ENCODE measurements around the gene SCGB1A1. TPM values are rescaled to one million over a fixed set of nuclear protein-coding genes. Genes with fewer than 3 reads are reported as not detected.

Gene SCGB1A1
- total RNA-seq, 1 donor from 2014 or later, result 3.1 TPM

DNA sequence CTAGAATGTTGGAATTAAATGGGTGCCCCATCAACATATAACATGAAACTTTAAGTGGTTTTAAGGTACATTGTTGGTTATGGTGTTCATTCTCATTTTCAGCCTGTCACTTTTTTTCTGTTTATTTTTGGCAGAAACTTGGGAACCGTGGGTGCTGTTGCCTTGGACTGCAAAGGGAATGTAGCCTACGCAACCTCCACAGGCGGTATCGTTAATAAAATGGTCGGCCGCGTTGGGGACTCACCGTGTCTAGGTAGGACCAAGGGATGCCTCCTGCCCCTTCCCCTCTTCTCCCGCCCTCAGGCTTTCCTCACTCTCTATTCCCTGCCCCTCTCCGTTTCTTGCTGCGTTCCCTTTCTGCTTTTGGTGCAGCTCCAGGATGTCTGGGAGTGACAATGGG is 29.8 kb upstream of the SCGB1A1 start:
- H3K36me3 Mint-ChIP-seq (ENCODE audit: insufficient read depth), result no peaks in the 10 kb centered on the region
- TF ChIP-seq, protein P1, sequence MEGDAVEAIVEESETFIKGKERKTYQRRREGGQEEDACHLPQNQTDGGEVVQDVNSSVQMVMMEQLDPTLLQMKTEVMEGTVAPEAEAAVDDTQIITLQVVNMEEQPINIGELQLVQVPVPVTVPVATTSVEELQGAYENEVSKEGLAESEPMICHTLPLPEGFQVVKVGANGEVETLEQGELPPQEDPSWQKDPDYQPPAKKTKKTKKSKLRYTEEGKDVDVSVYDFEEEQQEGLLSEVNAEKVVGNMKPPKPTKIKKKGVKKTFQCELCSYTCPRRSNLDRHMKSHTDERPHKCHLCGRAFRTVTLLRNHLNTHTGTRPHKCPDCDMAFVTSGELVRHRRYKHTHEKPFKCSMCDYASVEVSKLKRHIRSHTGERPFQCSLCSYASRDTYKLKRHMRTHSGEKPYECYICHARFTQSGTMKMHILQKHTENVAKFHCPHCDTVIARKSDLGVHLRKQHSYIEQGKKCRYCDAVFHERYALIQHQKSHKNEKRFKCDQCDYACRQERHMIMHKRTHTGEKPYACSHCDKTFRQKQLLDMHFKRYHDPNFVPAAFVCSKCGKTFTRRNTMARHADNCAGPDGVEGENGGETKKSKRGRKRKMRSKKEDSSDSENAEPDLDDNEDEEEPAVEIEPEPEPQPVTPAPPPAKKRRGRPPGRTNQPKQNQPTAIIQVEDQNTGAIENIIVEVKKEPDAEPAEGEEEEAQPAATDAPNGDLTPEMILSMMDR (IDR thresholded peaks at IDR 0.05; ENCODE audit: unreplicated experiment), result no peak
- H3K4me1 Mint-ChIP-seq (ENCODE audit: low read depth), result peaks cover 11% of the 10 kb centered on the region
- H3K27ac Mint-ChIP-seq, result no peak overlapping the region
- DNase-seq (ENCODE audit: low spot score, unreplicated experiment), result no peak
- H3K27me3 Mint-ChIP-seq, result no peaks in the 10 kb centered on the region
- no peak overlapping the region for H3K4me3 Mint-ChIP-seq (ENCODE audit: low read depth)
- H3K9me3 Mint-ChIP-seq (ENCODE audit: low read depth), result no peaks in the 10 kb centered on the region

GRCh38 chr11:62390237-62390636 is 28.6 kb upstream of the SCGB1A1 start:
- H3K36me3 Mint-ChIP-seq (ENCODE audit: insufficient read depth), result no peaks in the 10 kb centered on the region
- no peak overlapping the region for H3K4me3 Mint-ChIP-seq (ENCODE audit: low read depth)
- no peaks in the 10 kb centered on the region for H3K9me3 Mint-ChIP-seq (ENCODE audit: low read depth)
- TF ChIP-seq, protein P1 (IDR thresholded peaks at IDR 0.05; ENCODE audit: unreplicated experiment), result no peak
- DNase-seq (ENCODE audit: low spot score, unreplicated experiment), result no peak
- no peak overlapping the region for H3K27ac Mint-ChIP-seq
- H3K4me1 Mint-ChIP-seq (ENCODE audit: low read depth), result peaks cover 13% of the 10 kb centered on the region
- H3K27me3 Mint-ChIP-seq, result no peaks in the 10 kb centered on the region

- Mint-ChIP-seq H3K27ac (no peak overlapping the region), H3K27me3 (no peaks in the 10 kb centered on the region), H3K4me3 (ENCODE audit: low read depth) (no peak overlapping the region), H3K36me3 (ENCODE audit: insufficient read depth) (no peaks in the 10 kb centered on the region), H3K9me3 (ENCODE audit: low read depth) (no peaks in the 10 kb centered on the region), H3K4me1 (ENCODE audit: low read depth) (peaks cover 13% of the 10 kb centered on the region)
- no peak for DNase-seq (ENCODE audit: low spot score, unreplicated experiment)
- TF ChIP-seq, protein P1 (IDR thresholded peaks at IDR 0.05; ENCODE audit: unreplicated experiment), result no peak
These were observed 28.1 kb upstream of the SCGB1A1 start for GRCh38 chr11:62390722-62391121.

- H3K9me3 Mint-ChIP-seq (ENCODE audit: low read depth), result no peaks in the 10 kb centered on the region
- no peaks in the 10 kb centered on the region for H3K36me3 Mint-ChIP-seq (ENCODE audit: insufficient read depth)
- no peaks in the 10 kb centered on the region for H3K27me3 Mint-ChIP-seq
- DNase-seq (ENCODE audit: low spot score, unreplicated experiment), result no peak
- no peak overlapping the region for H3K4me3 Mint-ChIP-seq (ENCODE audit: low read depth)
- H3K4me1 Mint-ChIP-seq (ENCODE audit: low read depth), result peaks cover 13% of the 10 kb centered on the region
- no peak overlapping the region for H3K27ac Mint-ChIP-seq
- TF ChIP-seq, protein P1 (IDR thresholded peaks at IDR 0.05; ENCODE audit: unreplicated experiment), result peak; percentile 8
These were observed 27.0 kb upstream of the SCGB1A1 start for GRCh38 chr11:62391642-62392425.

GRCh38 chr11:62392506-62392905 is 26.3 kb upstream of the SCGB1A1 start:
- H3K4me3 Mint-ChIP-seq (ENCODE audit: low read depth), result no peak overlapping the region
- peaks cover 12% of the 10 kb centered on the region for H3K4me1 Mint-ChIP-seq (ENCODE audit: low read depth)
- no peaks in the 10 kb centered on the region for H3K27me3 Mint-ChIP-seq
- no peak for DNase-seq (ENCODE audit: low spot score, unreplicated experiment)
- H3K9me3 Mint-ChIP-seq (ENCODE audit: low read depth), result no peaks in the 10 kb centered on the region
- H3K36me3 Mint-ChIP-seq (ENCODE audit: insufficient read depth), result no peaks in the 10 kb centered on the region
- H3K27ac Mint-ChIP-seq, result peak overlapping the region; percentile 27
- TF ChIP-seq, protein P1 (IDR thresholded peaks at IDR 0.05; ENCODE audit: unreplicated experiment), result no peak
